ENCODE measurements around the gene SCAMP1.

SCAMP1 gene

DNA sequence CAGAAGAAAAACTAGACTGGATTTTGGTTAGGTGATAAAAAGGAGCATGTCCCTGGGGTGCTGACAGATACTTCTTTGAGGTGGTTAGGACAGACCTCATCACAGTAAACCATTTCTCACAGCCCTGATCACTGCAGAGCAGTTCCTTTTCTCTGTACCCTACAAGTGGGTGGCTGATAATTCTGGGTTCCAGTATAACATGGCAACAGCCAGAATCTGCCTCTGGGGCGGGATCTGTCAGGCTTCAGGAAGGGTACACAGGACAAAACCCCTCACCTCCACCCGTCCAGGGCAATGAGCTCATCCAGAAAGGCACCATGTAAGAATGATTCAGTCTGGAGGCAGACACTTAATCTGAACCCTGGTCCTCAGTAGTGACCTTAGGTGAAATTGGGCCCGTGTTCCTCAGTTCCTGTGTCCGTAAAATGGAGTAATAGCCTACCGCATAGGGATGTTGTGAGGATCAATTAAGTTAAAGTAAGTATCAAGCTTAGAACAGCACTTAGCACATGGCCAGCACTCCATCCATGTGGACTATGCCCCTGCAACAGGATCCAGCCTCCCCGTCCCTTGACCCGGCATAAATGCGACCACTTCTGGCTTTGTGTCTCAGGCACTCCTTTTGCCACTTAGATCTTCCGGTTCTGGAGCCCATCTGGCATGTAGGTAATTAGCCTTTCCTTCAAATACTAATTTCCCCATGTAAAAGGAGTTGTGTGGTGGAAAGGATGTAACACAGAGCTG is 159.0 kb downstream of the SCAMP1 start:
- TF ChIP-seq, protein P1, sequence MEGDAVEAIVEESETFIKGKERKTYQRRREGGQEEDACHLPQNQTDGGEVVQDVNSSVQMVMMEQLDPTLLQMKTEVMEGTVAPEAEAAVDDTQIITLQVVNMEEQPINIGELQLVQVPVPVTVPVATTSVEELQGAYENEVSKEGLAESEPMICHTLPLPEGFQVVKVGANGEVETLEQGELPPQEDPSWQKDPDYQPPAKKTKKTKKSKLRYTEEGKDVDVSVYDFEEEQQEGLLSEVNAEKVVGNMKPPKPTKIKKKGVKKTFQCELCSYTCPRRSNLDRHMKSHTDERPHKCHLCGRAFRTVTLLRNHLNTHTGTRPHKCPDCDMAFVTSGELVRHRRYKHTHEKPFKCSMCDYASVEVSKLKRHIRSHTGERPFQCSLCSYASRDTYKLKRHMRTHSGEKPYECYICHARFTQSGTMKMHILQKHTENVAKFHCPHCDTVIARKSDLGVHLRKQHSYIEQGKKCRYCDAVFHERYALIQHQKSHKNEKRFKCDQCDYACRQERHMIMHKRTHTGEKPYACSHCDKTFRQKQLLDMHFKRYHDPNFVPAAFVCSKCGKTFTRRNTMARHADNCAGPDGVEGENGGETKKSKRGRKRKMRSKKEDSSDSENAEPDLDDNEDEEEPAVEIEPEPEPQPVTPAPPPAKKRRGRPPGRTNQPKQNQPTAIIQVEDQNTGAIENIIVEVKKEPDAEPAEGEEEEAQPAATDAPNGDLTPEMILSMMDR (IDR thresholded peaks at IDR 0.05; ENCODE audit: low read depth, low read length), result no peak
- DNase-seq, result no peak
- Histone ChIP-seq H3K36me3 (no peaks in the 10 kb centered on the region), H3K9me3 (no peaks in the 10 kb centered on the region), H3K4me1 (peaks cover 5% of the 10 kb centered on the region), H3K27me3 (no peaks in the 10 kb centered on the region), H3K4me3 (ENCODE audit: low read depth, low read length) (no peak overlapping the region)

DNA sequence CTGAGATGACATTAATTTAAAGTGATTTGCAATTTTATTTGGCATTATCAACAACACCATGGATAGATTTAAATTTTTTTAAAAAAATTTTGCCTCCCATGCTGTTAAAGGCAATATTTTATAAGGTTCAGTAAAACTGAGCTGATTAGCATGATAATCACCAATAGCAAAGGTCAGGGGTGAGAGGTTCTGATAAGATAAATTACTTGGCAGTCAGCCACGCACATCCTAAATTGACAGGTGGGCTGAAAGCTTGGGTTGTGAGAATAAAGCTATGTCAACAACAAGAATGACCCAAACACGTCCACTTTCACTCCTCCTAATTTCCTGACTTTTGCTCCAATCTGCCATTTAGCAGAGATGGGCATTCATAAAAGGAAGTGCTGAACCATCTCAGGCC is 161.0 kb downstream of the SCAMP1 start:
- no peak for DNase-seq
- H3K36me3 ChIP-seq, result no peaks in the 10 kb centered on the region
- peaks cover 5% of the 10 kb centered on the region for H3K4me1 ChIP-seq
- H3K27me3 ChIP-seq, result no peaks in the 10 kb centered on the region
- no peak overlapping the region for H3K4me3 ChIP-seq (ENCODE audit: low read depth, low read length)
- no peaks in the 10 kb centered on the region for H3K9me3 ChIP-seq
- TF ChIP-seq, protein P1 (IDR thresholded peaks at IDR 0.05; ENCODE audit: low read depth, low read length), result no peak

DNA sequence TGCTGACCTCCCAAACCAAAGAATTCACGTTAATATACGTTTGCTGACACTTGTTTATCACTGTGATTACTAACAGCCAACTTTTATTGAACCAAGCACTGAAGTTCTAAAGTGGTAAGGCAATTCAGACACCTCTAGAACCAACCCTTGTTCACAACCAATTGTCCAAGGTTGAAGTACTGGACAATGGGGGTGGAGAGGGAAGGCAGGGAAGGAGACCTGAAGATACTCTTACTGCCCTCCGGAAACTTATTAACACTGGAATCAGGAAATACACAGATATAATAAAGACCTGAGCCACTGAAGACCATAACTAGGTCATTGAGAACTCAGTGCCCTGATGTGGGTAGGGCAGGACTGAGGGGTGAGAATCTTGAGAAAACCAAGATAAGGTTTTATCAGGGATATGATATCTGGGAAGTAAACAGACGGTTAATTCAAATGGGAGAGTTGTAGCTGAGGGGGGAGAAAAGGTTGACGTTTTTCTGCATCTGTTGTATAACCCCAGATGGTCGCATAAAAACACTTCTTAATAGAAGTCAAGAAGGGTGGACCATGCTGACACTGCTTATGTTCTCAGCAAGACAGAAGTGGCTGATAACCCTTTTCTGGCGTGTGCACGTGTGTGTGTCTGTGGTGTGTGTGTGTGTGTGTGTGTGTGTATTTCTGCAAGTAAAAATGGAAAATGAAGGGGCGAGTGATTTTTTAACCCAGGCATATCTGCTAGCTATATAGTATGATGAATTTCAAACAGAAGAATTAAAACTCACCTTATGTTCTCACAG is 162.3 kb downstream of the SCAMP1 start:
- H3K36me3 ChIP-seq, result no peaks in the 10 kb centered on the region
- no peak overlapping the region for H3K4me3 ChIP-seq (ENCODE audit: low read depth, low read length)
- H3K27me3 ChIP-seq, result no peaks in the 10 kb centered on the region
- TF ChIP-seq, protein P1 (IDR thresholded peaks at IDR 0.05; ENCODE audit: low read depth, low read length), result no peak
- no peak for DNase-seq
- peaks cover 5% of the 10 kb centered on the region for H3K4me1 ChIP-seq
- no peaks in the 10 kb centered on the region for H3K9me3 ChIP-seq

DNA sequence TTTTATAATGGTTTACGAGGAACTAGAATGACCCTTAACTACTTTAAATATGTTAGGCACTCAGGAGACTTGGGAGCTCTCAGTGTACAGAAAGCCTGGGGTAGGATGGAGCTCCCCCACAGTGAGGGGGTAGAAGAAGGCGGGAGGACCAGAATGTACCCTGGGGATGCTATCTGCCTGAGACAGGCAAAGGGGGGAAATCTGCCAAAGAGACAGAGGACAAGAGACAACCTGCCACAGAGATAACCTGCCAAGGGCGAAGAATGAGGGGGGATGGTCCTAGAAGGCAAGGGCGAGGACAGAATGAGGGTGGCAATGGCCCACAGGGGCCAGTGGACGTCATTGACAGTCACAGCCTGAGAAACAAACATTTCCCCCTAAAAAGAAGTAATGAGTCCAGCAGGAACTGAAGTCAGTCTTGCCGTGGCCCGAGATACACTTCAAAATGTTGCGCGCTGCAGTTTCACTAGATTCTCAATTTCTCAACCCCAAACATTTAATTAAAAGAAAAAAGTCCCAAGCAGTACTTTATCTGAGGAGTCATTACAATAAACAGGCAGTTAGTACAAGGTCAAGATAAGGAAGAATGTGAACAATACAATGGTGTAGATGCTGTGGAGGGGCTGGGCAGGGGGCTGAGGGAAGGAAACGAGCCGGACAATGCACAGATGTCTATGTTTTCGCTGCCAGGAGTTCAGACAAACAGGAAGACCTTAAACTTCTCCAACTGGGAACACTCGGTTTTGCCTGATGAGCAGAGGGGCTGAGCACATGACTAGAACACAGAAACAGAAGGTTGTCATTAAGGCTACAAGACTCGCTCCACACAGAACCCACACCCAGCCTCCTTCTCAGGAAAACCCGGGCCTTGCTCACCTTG is 163.1 kb downstream of the SCAMP1 start:
- TF ChIP-seq, protein P1 (IDR thresholded peaks at IDR 0.05; ENCODE audit: low read depth, low read length), result no peak
- no peaks in the 10 kb centered on the region for H3K9me3 ChIP-seq
- H3K4me3 ChIP-seq (ENCODE audit: low read depth, low read length), result no peak overlapping the region
- no peak for DNase-seq
- no peaks in the 10 kb centered on the region for H3K27me3 ChIP-seq
- H3K4me1 ChIP-seq, result peaks cover 5% of the 10 kb centered on the region
- no peaks in the 10 kb centered on the region for H3K36me3 ChIP-seq

DNA sequence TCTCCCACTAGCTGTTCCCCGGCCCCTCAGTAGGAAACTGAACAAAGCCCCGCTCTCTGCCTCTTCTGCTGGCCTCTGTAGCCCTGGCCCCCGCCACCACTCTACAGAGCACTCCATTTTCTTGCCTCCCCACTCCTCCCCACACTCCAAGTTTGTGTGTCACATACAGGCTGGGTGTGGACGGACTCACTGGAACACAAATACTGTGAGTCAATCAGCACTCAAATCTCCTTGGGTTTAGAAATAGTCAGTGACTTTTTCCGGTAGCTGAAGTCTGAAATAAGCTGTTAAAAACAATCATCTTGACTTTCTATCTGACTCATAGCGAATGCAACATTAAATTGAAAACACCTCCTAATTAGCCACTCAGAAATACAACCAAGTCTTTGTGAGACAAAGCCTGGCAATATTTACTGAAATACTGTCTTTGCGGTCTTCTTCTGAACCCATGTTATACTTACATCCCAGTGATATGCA is 165.7 kb downstream of the SCAMP1 start:
- peaks cover 5% of the 10 kb centered on the region for H3K4me1 ChIP-seq
- H3K9me3 ChIP-seq, result no peaks in the 10 kb centered on the region
- DNase-seq, result no peak

More for the DNA sequence above, 165.7 kb downstream of the SCAMP1 start:
- H3K27me3 ChIP-seq, result no peaks in the 10 kb centered on the region
- H3K36me3 ChIP-seq, result no peaks in the 10 kb centered on the region
- TF ChIP-seq, protein P1 (IDR thresholded peaks at IDR 0.05; ENCODE audit: low read depth, low read length), result no peak
- H3K4me3 ChIP-seq (ENCODE audit: low read depth, low read length), result no peak overlapping the region

Data from BE2C (cell line).